NCI-H1436 (cell line): ENCODE data around the gene ELAC1.
"Not testable (repeated sequence)": the region's sequence is repeated elsewhere in the genome, so short reads cannot be mapped to it uniquely, and the experiment has no call there.

Experiments used
- DNase-seq: peaks from one replicate; lab custom pipeline; 2025; lab: John Stamatoyannopoulos, UW

ELAC1 gene

GRCh38 chr18:50967714-50968661 is at the start of gene ELAC1:
TSS of gene ELAC1 (plus strand) at chr18:50968040. CDS start at chr18:50974405, 6,365 bp downstream.
- DNase-seq, result peak; percentile 69

- DNase-seq, result no peak
These were observed 49.7 kb upstream of the ELAC1 start for GRCh38 chr18:50918153-50918552.

GRCh38 chr18:50924372-50924771 is 43.5 kb upstream of the ELAC1 start:
- DNase-seq, result no peak

GRCh38 chr18:50926521-50926920 is 41.3 kb upstream of the ELAC1 start:
- DNase-seq, result no peak

GRCh38 chr18:50928551-50928950 is 39.3 kb upstream of the ELAC1 start:
- DNase-seq, result no peak

GRCh38 chr18:50933684-50934083 is 34.2 kb upstream of the ELAC1 start:
- DNase-seq, result no peak

GRCh38 chr18:50934545-50935211 is 33.2 kb upstream of the ELAC1 start:
- DNase-seq, result no peak

- no peak for DNase-seq
These were observed 32.2 kb upstream of the ELAC1 start for GRCh38 chr18:50935493-50936191.

GRCh38 chr18:50937183-50937582 is 30.7 kb upstream of the ELAC1 start:
- no peak for DNase-seq

GRCh38 chr18:50938912-50939311 is 28.9 kb upstream of the ELAC1 start:
- DNase-seq, result no peak

GRCh38 chr18:50944245-50944932 is 23.5 kb upstream of the ELAC1 start:
- DNase-seq, result no peak

- DNase-seq, result not testable (repeated sequence)
These were observed 21.9 kb upstream of the ELAC1 start for GRCh38 chr18:50945918-50946317.

- DNase-seq, result no peak
These were observed 19.9 kb upstream of the ELAC1 start for GRCh38 chr18:50947899-50948298.

- DNase-seq, result no peak
These were observed 18.7 kb upstream of the ELAC1 start for GRCh38 chr18:50949185-50949584.

GRCh38 chr18:50950626-50951025 is 17.2 kb upstream of the ELAC1 start:
- no peak for DNase-seq

GRCh38 chr18:50953822-50954221 is 14.0 kb upstream of the ELAC1 start:
- DNase-seq, result no peak

GRCh38 chr18:50955253-50955652 is 12.6 kb upstream of the ELAC1 start:
- DNase-seq, result no peak

- DNase-seq, result no peak
These were observed 11.7 kb upstream of the ELAC1 start for GRCh38 chr18:50956116-50956515.

- no peak for DNase-seq
These were observed 5.9 kb upstream of the ELAC1 start for GRCh38 chr18:50961974-50962373.

- DNase-seq, result no peak
These were observed 1.6 kb downstream of the ELAC1 start for GRCh38 chr18:50969448-50969847.

GRCh38 chr18:50970006-50970405 is 2.2 kb downstream of the ELAC1 start:
- no peak for DNase-seq

- not testable (repeated sequence) for DNase-seq
These were observed 4.6 kb downstream of the ELAC1 start for GRCh38 chr18:50972404-50972803.
